Retinal pigment epithelial cell (primary cell): ENCODE measurements around the gene MAST4.

Source experiments
- DNase-seq: peaks from one replicate; pipeline ENCODE4 v3.0.0-alpha.2; 2010; ENCODE audit warnings: low read depth
- H3K4me3 ChIP-seq: 2 replicates; pipeline ENCODE4 v1.5.1; 2011; ENCODE audit warnings: mild to moderate bottlenecking, low read length, control low read depth, moderate library complexity
- CTCF ChIP-seq: conservative IDR thresholded peaks from 2 replicates; pipeline ENCODE4 v1.5.1; 2011; ENCODE audit warnings: low read depth, low read length, control low read depth, inconsistent platforms

Gene MAST4

GRCh38 chr5:67059744-67060490, 463.7 kb downstream of the MAST4 start:
- H3K4me3 ChIP-seq: no peak overlapping the region
- no peak for TF ChIP-seq CTCF
- no peak for DNase-seq

- H3K4me3 ChIP-seq: no peak overlapping the region
- TF ChIP-seq CTCF: no peak
- DNase-seq: no peak
Measured at GRCh38 chr5:67061511-67061910, 465.3 kb downstream of the MAST4 start.

- no peak for DNase-seq
- no peak for TF ChIP-seq CTCF
- H3K4me3 ChIP-seq: no peak overlapping the region
Measured at GRCh38 chr5:67063055-67063454, 466.9 kb downstream of the MAST4 start.

- no peak for DNase-seq
- no peak for TF ChIP-seq CTCF
- H3K4me3 ChIP-seq: no peak overlapping the region
Measured at GRCh38 chr5:67063791-67064190, 467.6 kb downstream of the MAST4 start.

GRCh38 chr5:67065237-67065636, 469.0 kb downstream of the MAST4 start:
- H3K4me3 ChIP-seq: no peak overlapping the region
- TF ChIP-seq CTCF: no peak
- DNase-seq: no peak

GRCh38 chr5:67065696-67066095, 469.5 kb downstream of the MAST4 start:
- TF ChIP-seq CTCF: no peak
- no peak for DNase-seq

GRCh38 chr5:67066815-67067214, 470.6 kb downstream of the MAST4 start:
- no peak for TF ChIP-seq CTCF
- H3K4me3 ChIP-seq: no peak overlapping the region
- no peak for DNase-seq

More at GRCh38 chr5:67065696-67066095, 469.5 kb downstream of the MAST4 start:
- no peak overlapping the region for H3K4me3 ChIP-seq
